ENCODE results near the gene MOB1A.

Gene MOB1A

GRCh38 chr2:74111380-74111779, 67.3 kb downstream of the MOB1A start:
- H3K79me2 ChIP-seq (ENCODE audit: low read length), result no peaks in the 10 kb centered on the region
- TF ChIP-seq EZH2phosphoT487 (IDR thresholded peaks at IDR 0.05; ENCODE audit: low read depth) (no peak), CTCF (IDR thresholded peaks at IDR 0.05; ENCODE audit: low read depth, low read length) (no peak)
- no peak overlapping the region for H3K4me2 ChIP-seq (ENCODE audit: low read length)
- H3K27me3 ChIP-seq (ENCODE audit: low read depth, low read length), result no peaks in the 10 kb centered on the region
- 0 out of 2 replicates have a peak, but pooled peaks cover 4% of the 10 kb centered on the region for H3K4me1 ChIP-seq (ENCODE audit: low read length)
- no peak overlapping the region for H3K4me3 ChIP-seq (ENCODE audit: low read length)
- peaks cover 10% of the 10 kb centered on the region for H3K36me3 ChIP-seq (replicated peaks; ENCODE audit: low read depth, low read length)
- H4K20me1 ChIP-seq (ENCODE audit: insufficient read depth, low read length), result 0 out of 2 replicates have a peak, but pooled peaks cover 5% of the 10 kb centered on the region
- no peak overlapping the region for H3K9ac ChIP-seq (ENCODE audit: low read length)
- H3K27ac ChIP-seq (ENCODE audit: low read length), result no peak overlapping the region
- H3K9me3 ChIP-seq (ENCODE audit: insufficient read depth, low read length), result no peaks in the 10 kb centered on the region
- no peak overlapping the region for H2AFZ ChIP-seq (ENCODE audit: low read depth, low read length)

- no peaks in the 10 kb centered on the region for H3K9me3 ChIP-seq (ENCODE audit: insufficient read depth, low read length)
- peaks cover 15% of the 10 kb centered on the region for H3K36me3 ChIP-seq (replicated peaks; ENCODE audit: low read depth, low read length)
- H3K4me3 ChIP-seq (ENCODE audit: low read length), result no peak overlapping the region
- no peak overlapping the region for H3K9ac ChIP-seq (ENCODE audit: low read length)
- H2AFZ ChIP-seq (ENCODE audit: low read depth, low read length), result no peak overlapping the region
- 0 out of 2 replicates have a peak, but pooled peaks cover 4% of the 10 kb centered on the region for H3K4me1 ChIP-seq (ENCODE audit: low read length)
- H3K4me2 ChIP-seq (ENCODE audit: low read length), result no peak overlapping the region
- TF ChIP-seq CTCF (IDR thresholded peaks at IDR 0.05; ENCODE audit: low read depth, low read length) (no peak), EZH2phosphoT487 (IDR thresholded peaks at IDR 0.05; ENCODE audit: low read depth) (no peak)
- no peak overlapping the region for H3K27ac ChIP-seq (ENCODE audit: low read length)
- no peaks in the 10 kb centered on the region for H3K27me3 ChIP-seq (ENCODE audit: low read depth, low read length)
- 0 out of 2 replicates have a peak, but pooled peaks cover 5% of the 10 kb centered on the region for H4K20me1 ChIP-seq (ENCODE audit: insufficient read depth, low read length)
- H3K79me2 ChIP-seq (ENCODE audit: low read length), result 0 out of 2 replicates have a peak, but pooled peaks cover 5% of the 10 kb centered on the region
Observed at GRCh38 chr2:74110537-74110936, 68.1 kb downstream of the MOB1A start.

GRCh38 chr2:74109551-74109950, 69.1 kb downstream of the MOB1A start:
- Histone ChIP-seq H3K79me2 (ENCODE audit: low read length) (0 out of 2 replicates have a peak, but pooled peaks cover 5% of the 10 kb centered on the region), H3K9me3 (ENCODE audit: insufficient read depth, low read length) (no peaks in the 10 kb centered on the region), H3K9ac (ENCODE audit: low read length) (no peak overlapping the region), H3K27ac (ENCODE audit: low read length) (no peak overlapping the region), H3K36me3 (replicated peaks; ENCODE audit: low read depth, low read length) (peaks cover 21% of the 10 kb centered on the region), H4K20me1 (ENCODE audit: insufficient read depth, low read length) (0 out of 2 replicates have a peak, but pooled peaks cover 5% of the 10 kb centered on the region), H2AFZ (ENCODE audit: low read depth, low read length) (no peak overlapping the region), H3K4me3 (ENCODE audit: low read length) (no peak overlapping the region), H3K27me3 (ENCODE audit: low read depth, low read length) (no peaks in the 10 kb centered on the region), H3K4me2 (ENCODE audit: low read length) (no peak overlapping the region), H3K4me1 (ENCODE audit: low read length) (0 out of 2 replicates have a peak, but pooled peaks cover 4% of the 10 kb centered on the region)
- TF ChIP-seq CTCF (IDR thresholded peaks at IDR 0.05; ENCODE audit: low read depth, low read length) (no peak), EZH2phosphoT487 (IDR thresholded peaks at IDR 0.05; ENCODE audit: low read depth) (no peak)

- Histone ChIP-seq H3K27ac (ENCODE audit: low read length) (no peak overlapping the region), H3K9me3 (ENCODE audit: insufficient read depth, low read length) (no peaks in the 10 kb centered on the region), H3K4me3 (ENCODE audit: low read length) (no peak overlapping the region), H3K36me3 (replicated peaks; ENCODE audit: low read depth, low read length) (peaks cover 36% of the 10 kb centered on the region), H3K9ac (ENCODE audit: low read length) (no peak overlapping the region), H3K27me3 (ENCODE audit: low read depth, low read length) (no peaks in the 10 kb centered on the region), H3K4me2 (ENCODE audit: low read length) (no peak overlapping the region), H4K20me1 (ENCODE audit: insufficient read depth, low read length) (peaks cover 13% of the 10 kb centered on the region; the same call in 1 of the 2 replicates), H3K79me2 (ENCODE audit: low read length) (0 out of 2 replicates have a peak, but pooled peaks cover 5% of the 10 kb centered on the region), H3K4me1 (ENCODE audit: low read length) (0 out of 2 replicates have a peak, but pooled peaks cover 4% of the 10 kb centered on the region), H2AFZ (ENCODE audit: low read depth, low read length) (no peak overlapping the region)
- TF ChIP-seq CTCF (IDR thresholded peaks at IDR 0.05; ENCODE audit: low read depth, low read length) (no peak), EZH2phosphoT487 (IDR thresholded peaks at IDR 0.05; ENCODE audit: low read depth) (no peak)
Observed at GRCh38 chr2:74107071-74107470, 71.6 kb downstream of the MOB1A start.

All from OCI-LY3 (cell line).